Panc1 (cell line): ENCODE results near the gene PKP1. TPM values are rescaled to one million over a fixed set of nuclear protein-coding genes. Genes with fewer than 3 reads are reported as not detected.

ENCODE experiments used
- ATAC-seq: fragments of 200-7000 bp; cut with Tn5 transposase; 2 replicates; pipeline ENCODE4 v1.9.1; 2020; ENCODE audit warnings: mild to moderate bottlenecking, moderate library complexity
- BruUV-seq: library from RNA; stranded (reverse); fragments of 400-500 nt; replicated peaks from 2 replicates; lab custom pipeline; 2021; lab: Mats Ljungman, UMichigan
- CTCF ChIA-PET: fragments of 300-600 bp; sonication (Branson Sonifier 250); formaldehyde crosslinking; loops from one replicate; lab custom pipeline; 2022; ENCODE audit warnings: antibody characterized with exemption; lab: Charles Lee
- POLR2A ChIA-PET: fragments of 300-600 bp; sonication (Branson Sonifier 250); formaldehyde crosslinking; loops from one replicate; lab custom pipeline; 2022; ENCODE audit warnings: antibody characterized with exemption; lab: Charles Lee
- DNase-seq: peaks from one replicate; pipeline ENCODE4 v3.0.0-alpha.2; 2010; ENCODE audit warnings: low read depth, low spot score
- H3K27ac ChIP-seq: 2 replicates; pipeline ENCODE4 v1.5.1; 2011; ENCODE audit warnings: mild to moderate bottlenecking, low read length, inconsistent platforms
- H3K27me3 ChIP-seq: fragments of 200-500 bp; sonication (Bioruptor generic); 2 replicates; pipeline ENCODE4 v1.6.0; 2014; ENCODE audit warnings: low read length, inconsistent platforms; ENCODE audit not compliant: control insufficient read depth, insufficient read depth
- H3K36me3 ChIP-seq: fragments of 200-500 bp; sonication (Bioruptor generic); 2 replicates; pipeline ENCODE4 v1.5.1; 2014; ENCODE audit warnings: inconsistent platforms, mild to moderate bottlenecking, low read length, moderate library complexity; ENCODE audit not compliant: control insufficient read depth, insufficient read depth
- H3K4me1 ChIP-seq: 2 replicates; pipeline ENCODE4 v1.5.1; 2011; ENCODE audit warnings: inconsistent platforms, mild to moderate bottlenecking, low read length, moderate library complexity; ENCODE audit not compliant: control insufficient read depth, insufficient read depth
- H3K4me3 ChIP-seq, 2 experiments: 2 replicates each; pipeline ENCODE4 v1.5.1; 2011 to 2012; ENCODE audit warnings: low read depth in 2 of 2, low read length in 2 of 2, mild to moderate bottlenecking in 2 of 2, inconsistent platforms in 1 of 2, moderate library complexity in 1 of 2
- H3K9me3 ChIP-seq: fragments of 200-500 bp; sonication (Bioruptor generic); 2 replicates; pipeline ENCODE4 v1.5.1; 2014; ENCODE audit warnings: low read depth, mild to moderate bottlenecking, inconsistent platforms, low read length, moderate library complexity; ENCODE audit not compliant: control insufficient read depth, insufficient read depth
- CTCF ChIP-seq: fragments of 450-650 bp; IDR thresholded peaks from 2 replicates; pipeline ENCODE4 v1.5.1; 2017; ENCODE audit warnings: mild to moderate bottlenecking
- POLR2AphosphoS5 ChIP-seq: IDR thresholded peaks from 2 replicates; pipeline ENCODE4 v1.6.1; 2012; ENCODE audit warnings: mild to moderate bottlenecking, low read depth, low read length, moderate library complexity
- REST ChIP-seq, 2 experiments: IDR thresholded peaks; 2 replicates each; pipeline ENCODE4 v1.6.1; 2011 to 2012; ENCODE audit warnings: low read depth in 2 of 2, control low read depth in 1 of 2, low read length in 1 of 2, mild to moderate bottlenecking in 1 of 2, moderate library complexity in 1 of 2; ENCODE audit not compliant: insufficient read depth in 1 of 2
- SIN3A ChIP-seq: IDR thresholded peaks from 2 replicates; pipeline ENCODE4 v1.6.1; 2012; ENCODE audit warnings: low read depth, mild to moderate bottlenecking, low read length, moderate library complexity, borderline replicate concordance; ENCODE audit not compliant: insufficient read depth
- TCF7L2 ChIP-seq: IDR thresholded peaks from 2 replicates; pipeline ENCODE4 v1.6.1; 2011; ENCODE audit warnings: mild to moderate bottlenecking, low read depth, low read length, inconsistent platforms
- in situ Hi-C: cut with HindIII; loops from 2 replicates; pipeline ENCODE4 v1.10.0; 2016; ENCODE audit warnings: low sequenced_read_pairs, low pct_unique_long_range_greater_than_20kb
- intact Hi-C: fragments of 100-400 bp; cut with micrococcal nuclease; formaldehyde crosslinking; loops from one replicate; pipeline ENCODE4 v1.10.0; 2022; ENCODE audit not compliant: unreplicated experiment
- total RNA-seq: library from RNA; stranded (reverse); gene quantifications from one replicate; pipeline ENCODE4 v1.2.1, GENCODE V29; 2021; ENCODE audit not compliant: unreplicated experiment

PKP1 gene
- total RNA-seq, 1 experiment from 2014 or later = 0.44 TPM

GRCh38 chr1:201354901-201355295 is 71.6 kb downstream of the PKP1 start:
- no peaks in the 10 kb centered on the region for H3K36me3 ChIP-seq
- H3K4me1 ChIP-seq = no peaks in the 10 kb centered on the region
- DNase-seq (no peak), ATAC-seq (no peak)
- TF ChIP-seq POLR2AphosphoS5 = no peak
- no peak for TF ChIP-seq SIN3A
- no peak for TF ChIP-seq TCF7L2
- TF ChIP-seq REST (IDR thresholded peaks at IDR 0.05; ENCODE audit: insufficient read depth in 1 of 2, low read depth in 2 of 2, low read length in 1 of 2) = no peak
- no peak for TF ChIP-seq CTCF
- H3K27ac ChIP-seq = no peak overlapping the region
- H3K27me3 ChIP-seq = peaks cover 2% of the 10 kb centered on the region
- POLR2A ChIA-PET = no interaction called here
- H3K9me3 ChIP-seq = no peaks in the 10 kb centered on the region
- CTCF ChIA-PET = no interaction called here
- no peak overlapping the region for H3K4me3 ChIP-seq
- no TSS peak for BruUV-seq
- intact Hi-C loops = no loop called here
- in situ Hi-C loops = no loop called here

GRCh38 chr1:201355471-201355870 is 72.2 kb downstream of the PKP1 start:
- BruUV-seq = no TSS peak
- no peak overlapping the region for H3K4me3 ChIP-seq
- in situ Hi-C loops = no loop called here
- DNase-seq (no peak), ATAC-seq (no peak)
- H3K9me3 ChIP-seq = no peaks in the 10 kb centered on the region
- POLR2A ChIA-PET = no interaction called here
- intact Hi-C loops = no loop called here
- TF ChIP-seq REST (IDR thresholded peaks at IDR 0.05; ENCODE audit: insufficient read depth in 1 of 2, low read depth in 2 of 2, low read length in 1 of 2) = no peak
- no peak for TF ChIP-seq POLR2AphosphoS5
- H3K27me3 ChIP-seq = peaks cover 2% of the 10 kb centered on the region
- H3K36me3 ChIP-seq = no peaks in the 10 kb centered on the region
- no peaks in the 10 kb centered on the region for H3K4me1 ChIP-seq
- CTCF ChIA-PET = no interaction called here
- H3K27ac ChIP-seq = no peak overlapping the region
